Measurements from ENCODE around the gene TMEM53.

TMEM53 gene

GRCh38 chr1:44643721-44644334 is 30.5 kb downstream of the TMEM53 start:
- Histone ChIP-seq H3K27me3 (replicated peaks; ENCODE audit: control insufficient read depth, insufficient read depth, low read length) (no peaks in the 10 kb centered on the region), H3K36me3 (ENCODE audit: control insufficient read depth, insufficient read depth, low read length) (peaks cover 57% of the 10 kb centered on the region), H3K4me3 (replicated peaks; ENCODE audit: low read depth, low read length) (no peak overlapping the region)
- no peak for DNase-seq (ENCODE audit: extremely low read depth, insufficient read length)
- no peak for TF ChIP-seq CTCF (IDR thresholded peaks at IDR 0.05; ENCODE audit: insufficient read depth, low read length, poor library complexity, severe bottlenecking)

- Histone ChIP-seq H3K4me3 (replicated peaks; ENCODE audit: low read depth, low read length) (no peak overlapping the region), H3K27me3 (replicated peaks; ENCODE audit: control insufficient read depth, insufficient read depth, low read length) (no peaks in the 10 kb centered on the region), H3K36me3 (ENCODE audit: control insufficient read depth, insufficient read depth, low read length) (peaks cover 58% of the 10 kb centered on the region)
- TF ChIP-seq CTCF (IDR thresholded peaks at IDR 0.05; ENCODE audit: insufficient read depth, low read length, poor library complexity, severe bottlenecking), result no peak
- DNase-seq (ENCODE audit: extremely low read depth, insufficient read length), result no peak
These were observed 31.4 kb downstream of the TMEM53 start for GRCh38 chr1:44642925-44643324.

GRCh38 chr1:44642255-44642654 is 32.0 kb downstream of the TMEM53 start:
- Histone ChIP-seq H3K4me3 (replicated peaks; ENCODE audit: low read depth, low read length) (no peak overlapping the region), H3K36me3 (ENCODE audit: control insufficient read depth, insufficient read depth, low read length) (peaks cover 60% of the 10 kb centered on the region), H3K27me3 (replicated peaks; ENCODE audit: control insufficient read depth, insufficient read depth, low read length) (no peaks in the 10 kb centered on the region)
- no peak for TF ChIP-seq CTCF (IDR thresholded peaks at IDR 0.05; ENCODE audit: insufficient read depth, low read length, poor library complexity, severe bottlenecking)
- no peak for DNase-seq (ENCODE audit: extremely low read depth, insufficient read length)

GRCh38 chr1:44641126-44642102 is 32.9 kb downstream of the TMEM53 start:
- H3K27me3 ChIP-seq (replicated peaks; ENCODE audit: control insufficient read depth, insufficient read depth, low read length), result no peaks in the 10 kb centered on the region
- H3K36me3 ChIP-seq (ENCODE audit: control insufficient read depth, insufficient read depth, low read length), result peaks cover 60% of the 10 kb centered on the region
- DNase-seq (ENCODE audit: extremely low read depth, insufficient read length), result no peak
- TF ChIP-seq CTCF (IDR thresholded peaks at IDR 0.05; ENCODE audit: insufficient read depth, low read length, poor library complexity, severe bottlenecking), result no peak
- no peak overlapping the region for H3K4me3 ChIP-seq (replicated peaks; ENCODE audit: low read depth, low read length)

GRCh38 chr1:44640200-44640853 is 34.0 kb downstream of the TMEM53 start:
- no peak for DNase-seq (ENCODE audit: extremely low read depth, insufficient read length)
- H3K4me3 ChIP-seq (replicated peaks; ENCODE audit: low read depth, low read length), result no peak overlapping the region
- H3K36me3 ChIP-seq (ENCODE audit: control insufficient read depth, insufficient read depth, low read length), result peaks cover 63% of the 10 kb centered on the region
- no peak for TF ChIP-seq CTCF (IDR thresholded peaks at IDR 0.05; ENCODE audit: insufficient read depth, low read length, poor library complexity, severe bottlenecking)
- no peaks in the 10 kb centered on the region for H3K27me3 ChIP-seq (replicated peaks; ENCODE audit: control insufficient read depth, insufficient read depth, low read length)

Data from GM06990 (cell line).